HG02981 (cell line): ENCODE measurements around the gene AP3B2.

Experiments used
- ATAC-seq: cut with Tn5 transposase; IDR thresholded peaks from one replicate; pipeline ENCODE4 v1.9.1; 2021; ENCODE audit warnings: mild to moderate bottlenecking, moderate library complexity; ENCODE audit not compliant: unreplicated experiment

Gene AP3B2

DNA sequence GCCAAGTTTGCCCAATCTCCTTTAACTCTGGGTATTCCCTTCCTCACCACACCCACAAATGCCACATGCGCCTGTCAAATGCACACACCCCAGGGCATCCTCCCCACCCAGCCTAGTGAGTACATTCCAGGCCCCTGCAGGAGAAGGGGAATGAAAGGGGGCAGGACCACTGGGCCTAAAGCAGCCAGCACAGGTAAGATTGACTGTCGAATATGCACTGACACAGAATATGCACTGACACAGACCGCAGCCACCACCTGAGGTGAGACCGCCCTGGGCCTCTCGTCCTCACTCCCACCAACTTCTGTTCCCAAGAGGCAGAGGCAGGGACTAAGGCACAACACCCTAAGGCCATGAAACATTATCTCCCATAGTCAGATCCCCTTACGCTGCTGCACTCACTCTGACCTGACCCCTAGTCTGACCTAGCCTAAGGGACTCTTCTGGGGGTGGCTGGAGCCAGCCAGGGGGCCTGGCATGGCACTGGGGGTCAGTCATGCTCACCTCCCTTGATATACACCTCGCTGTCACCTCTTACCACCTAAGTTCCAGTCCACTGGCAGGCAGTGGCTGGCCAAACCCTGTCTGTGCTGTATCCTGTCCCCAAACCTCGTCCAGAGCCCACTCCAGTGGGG, 10.8 kb downstream of the AP3B2 start:
- no peak for ATAC-seq

GRCh38 chr15:82697735-82698407, 11.8 kb downstream of the AP3B2 start:
- no peak for ATAC-seq

DNA sequence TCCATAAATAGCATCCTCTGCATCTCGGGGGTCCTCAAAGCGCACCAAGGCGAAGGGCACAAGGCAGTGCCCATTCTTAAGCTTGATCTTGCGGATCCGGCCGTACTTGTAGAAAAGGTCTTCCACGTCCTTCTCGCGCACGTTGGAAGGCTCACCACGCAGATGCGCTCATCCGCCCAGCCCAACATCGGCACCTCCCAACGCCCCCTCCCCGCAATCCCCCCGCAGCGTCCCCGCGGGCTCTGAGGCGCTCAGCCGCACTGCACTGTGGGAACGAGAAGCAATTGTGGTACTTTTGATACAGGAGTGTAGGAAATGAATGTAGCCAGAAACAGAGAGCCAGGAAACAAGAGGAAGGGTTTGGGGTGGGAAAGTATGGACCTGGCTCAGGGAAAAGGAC, 17.5 kb downstream of the AP3B2 start:
- no peak for ATAC-seq

DNA sequence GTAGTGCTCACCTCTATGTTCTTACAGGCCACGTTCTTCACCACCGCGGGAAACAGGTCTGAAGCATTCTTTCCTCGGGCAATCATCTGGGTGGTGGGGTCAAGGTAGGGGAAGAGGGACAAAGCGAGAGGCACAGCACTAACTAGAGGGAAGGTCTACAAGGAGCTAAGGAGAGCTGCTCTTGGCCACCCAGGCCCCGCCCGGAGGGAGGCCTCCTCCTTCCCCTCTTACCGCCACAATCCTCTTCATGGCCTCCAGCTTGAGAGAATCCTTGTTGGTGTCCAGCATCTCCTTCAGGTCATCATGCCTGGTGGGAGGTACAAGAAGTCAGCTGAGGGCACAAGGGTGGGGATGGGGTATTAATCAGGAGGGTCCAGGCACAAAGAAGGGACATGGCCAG, 20.5 kb downstream of the AP3B2 start:
- ATAC-seq: no peak

- ATAC-seq: no peak
Measured at GRCh38 chr15:82688691-82689090, 21.0 kb downstream of the AP3B2 start.

GRCh38 chr15:82681371-82681770, 28.3 kb downstream of the AP3B2 start:
- ATAC-seq: no peak

DNA sequence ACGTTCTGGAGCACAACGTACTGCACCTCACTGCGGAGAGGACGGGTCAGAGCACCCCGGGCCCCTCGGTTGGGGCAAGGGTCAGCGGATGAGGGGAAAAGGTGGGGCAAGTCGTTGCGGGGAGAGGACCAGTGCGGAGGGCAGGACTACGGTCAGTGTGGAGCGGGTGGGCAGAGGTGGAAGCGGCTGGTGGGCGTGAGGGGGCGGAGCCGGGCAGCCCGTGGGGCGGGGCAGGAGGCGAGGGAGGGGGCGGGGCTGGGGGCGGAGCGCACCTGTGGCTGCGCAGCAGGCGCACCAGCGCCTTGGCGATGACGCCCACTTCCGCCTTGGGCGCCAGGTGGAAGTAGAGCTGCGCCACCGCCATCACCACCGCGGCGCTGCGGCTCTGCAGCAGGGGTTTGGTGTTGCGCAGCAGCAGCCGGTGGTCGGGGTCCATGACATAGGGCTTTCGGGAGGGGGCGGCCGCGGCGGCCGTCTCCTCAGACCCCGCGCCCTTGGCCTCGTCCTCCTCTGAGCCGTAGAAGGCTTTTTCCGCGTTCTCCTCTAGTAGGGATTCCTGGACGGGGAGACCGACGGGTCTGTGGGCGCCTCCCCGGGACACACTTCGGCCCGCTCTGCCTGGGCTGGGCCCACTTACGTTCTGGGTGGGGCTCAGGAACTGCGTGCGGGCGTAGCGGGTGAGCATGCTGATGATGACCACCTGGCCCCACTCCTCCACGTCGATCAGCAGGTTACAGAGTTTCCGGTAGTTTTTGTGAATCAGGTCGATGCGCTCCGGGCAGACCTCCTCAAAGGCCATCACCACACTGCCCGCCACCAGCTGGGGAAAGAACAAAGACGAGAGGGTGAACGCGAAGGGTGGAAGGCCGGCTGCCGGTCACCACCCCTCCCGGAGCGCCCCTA, 29.2 kb downstream of the AP3B2 start:
- ATAC-seq: peak; percentile 91

DNA sequence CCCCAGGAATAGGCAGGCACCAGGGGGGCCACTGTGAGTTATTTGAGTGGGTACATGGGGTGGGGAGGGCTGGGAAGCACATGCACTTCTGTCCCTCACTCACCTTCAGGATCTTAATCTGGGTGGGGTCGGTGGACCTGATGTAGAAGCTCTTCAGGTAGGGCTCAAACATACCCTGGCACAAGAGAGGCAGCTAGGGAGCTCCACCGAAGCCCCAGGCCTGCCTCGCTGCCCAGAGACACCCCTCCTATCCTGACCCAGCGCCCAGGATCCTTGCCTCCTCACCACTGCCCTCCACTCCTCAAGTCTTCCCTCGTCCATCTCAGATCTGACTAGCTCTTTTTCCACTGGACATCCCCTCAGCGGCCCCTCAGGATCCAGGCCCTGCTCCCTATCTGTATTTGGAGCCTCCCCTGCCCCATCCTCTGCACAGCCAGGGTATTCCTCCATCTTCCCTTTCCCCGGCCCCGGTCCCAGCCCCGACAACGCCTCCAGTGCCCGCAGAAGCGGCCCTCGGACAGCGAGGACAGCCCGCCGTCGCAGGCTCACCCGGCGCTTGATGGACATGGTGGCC, 30.0 kb downstream of the AP3B2 start:
- ATAC-seq: no peak

DNA sequence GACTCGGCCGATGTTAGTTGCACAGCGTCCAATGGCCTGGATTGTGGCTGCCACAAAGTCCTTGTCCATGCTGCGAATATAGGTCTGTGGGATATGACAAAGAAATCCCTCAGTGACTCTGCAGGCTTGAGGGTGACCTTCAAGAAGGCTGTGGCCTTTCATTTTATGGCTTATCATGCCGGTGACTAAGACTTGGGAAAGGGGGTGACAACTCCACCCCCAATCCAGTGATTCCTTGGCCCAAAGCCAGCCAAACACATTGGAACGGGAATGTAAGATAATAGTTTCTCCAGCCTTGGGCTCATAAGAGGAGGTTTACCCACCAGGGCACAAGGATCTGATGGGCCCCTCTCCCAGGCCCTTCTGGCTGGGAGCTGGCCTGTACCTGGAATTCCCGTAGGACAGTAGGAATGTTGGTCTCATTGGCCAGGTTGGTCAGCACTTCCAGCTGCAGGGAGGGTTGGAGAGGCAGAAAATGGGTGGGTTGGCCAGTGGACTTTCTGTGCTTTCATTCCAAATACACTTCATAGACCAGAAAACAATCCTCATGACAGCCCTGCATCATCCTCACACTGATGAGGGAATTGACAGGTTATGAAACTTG, 31.9 kb downstream of the AP3B2 start:
- no peak for ATAC-seq

DNA sequence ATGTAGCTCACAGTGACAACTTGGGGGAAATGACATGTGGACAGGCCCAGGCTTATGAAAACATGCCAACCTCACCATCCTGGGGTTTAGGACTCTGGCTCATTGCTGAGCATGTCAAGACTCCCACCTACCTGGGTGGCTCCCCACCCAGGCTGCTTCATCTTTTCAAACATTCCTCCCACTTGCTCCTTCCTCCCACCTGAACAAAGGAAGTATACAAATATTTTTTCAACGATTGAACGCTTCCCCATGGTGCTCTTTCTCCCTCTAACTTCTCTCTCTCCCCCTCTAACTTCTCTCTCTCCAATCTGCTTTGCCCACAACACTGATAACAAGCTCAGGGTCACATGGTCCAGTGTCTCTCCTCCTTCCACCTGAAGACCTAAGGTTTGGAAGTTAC, 34.8 kb downstream of the AP3B2 start:
- no peak for ATAC-seq

DNA sequence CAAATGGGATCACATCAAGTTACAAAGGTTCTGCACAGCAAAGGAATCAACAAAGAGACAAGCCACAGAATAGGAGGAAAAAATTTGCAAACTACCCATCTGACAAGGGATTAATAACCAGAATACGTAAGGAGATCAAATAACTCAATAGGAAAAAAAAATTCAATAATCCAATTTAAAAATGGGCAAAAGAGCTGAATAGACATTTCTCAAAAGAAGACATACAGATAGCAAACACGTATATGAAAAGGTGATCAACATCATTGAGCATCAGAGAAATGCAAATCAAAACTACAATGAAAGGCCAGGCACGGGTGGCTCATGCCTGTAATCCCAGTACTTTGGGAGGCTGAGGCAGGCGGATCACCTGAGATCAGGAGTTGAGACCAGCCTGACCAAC, 39.0 kb downstream of the AP3B2 start:
- no peak for ATAC-seq

GRCh38 chr15:82666606-82667005, 43.1 kb downstream of the AP3B2 start:
- ATAC-seq: no peak

GRCh38 chr15:82664021-82664420, 45.7 kb downstream of the AP3B2 start:
- no peak for ATAC-seq

GRCh38 chr15:82663186-82663600, 46.5 kb downstream of the AP3B2 start:
- ATAC-seq: no peak

GRCh38 chr15:82662641-82663040, 47.0 kb downstream of the AP3B2 start:
- no peak for ATAC-seq

- no peak for ATAC-seq
Measured at GRCh38 chr15:82660378-82660777, 49.3 kb downstream of the AP3B2 start.

- ATAC-seq: no peak
Measured at GRCh38 chr15:82656641-82657266, 52.9 kb downstream of the AP3B2 start.

DNA sequence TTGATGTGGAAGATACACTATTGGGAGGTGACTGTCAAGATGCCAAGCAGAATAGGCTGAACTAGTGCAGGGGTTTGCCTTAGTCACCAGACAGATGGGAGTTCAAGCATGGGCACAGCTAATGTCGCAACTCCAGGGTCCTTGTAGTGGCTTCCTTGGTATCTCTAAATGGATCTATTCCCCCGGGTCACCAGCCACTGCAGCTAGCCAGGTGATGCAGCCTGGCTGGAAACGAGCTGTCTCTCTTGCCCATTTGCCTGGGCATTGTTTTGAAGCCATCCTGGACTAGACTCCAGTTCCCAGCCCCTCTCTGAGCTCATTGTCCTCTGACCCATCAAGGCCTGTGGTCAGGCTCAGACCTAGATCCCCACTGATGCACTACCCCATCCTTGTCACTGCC, 54.1 kb downstream of the AP3B2 start:
- no peak for ATAC-seq

- ATAC-seq: no peak
Measured at GRCh38 chr15:82653483-82654168, 56.0 kb downstream of the AP3B2 start.

- ATAC-seq: no peak
Measured at GRCh38 chr15:82651708-82652107, 58.0 kb downstream of the AP3B2 start.
